ENCODE measurements around the gene LRRN1. TPM values are rescaled to one million over a fixed set of nuclear protein-coding genes. Genes with fewer than 3 reads are reported as not detected.

The LRRN1 gene
- total and polyA plus RNA-seq, 2 experiments from 2014 or later, result 27.9 to 28.5 TPM

DNA sequence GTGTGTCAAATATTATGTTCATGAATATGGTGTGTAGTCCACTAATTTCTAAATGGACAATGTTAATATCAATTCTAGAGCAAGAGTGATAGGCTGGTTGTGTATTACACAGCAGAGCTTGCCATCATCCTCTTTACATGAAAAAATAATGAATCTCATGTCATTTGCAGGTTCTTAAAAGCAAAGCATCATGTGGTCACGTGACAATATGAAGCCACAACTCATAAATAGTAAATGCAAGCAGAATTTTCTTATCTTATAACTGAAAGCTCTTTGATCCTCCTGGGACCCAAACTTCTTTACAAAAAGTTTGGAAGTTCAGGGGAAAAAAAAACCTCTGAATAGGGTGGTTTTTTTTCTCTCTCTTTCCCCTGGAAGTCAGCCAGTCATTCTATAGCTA lies 26.9 kb upstream of the LRRN1 start:
- WGBS (ENCODE audit: low lambda C conversion rate, missing lambda C conversion rate), result 79% methylated on average over 1 of the region's 1 CpG
- H3K27ac ChIP-seq, result no peak overlapping the region
- H3K36me3 ChIP-seq (replicated peaks; ENCODE audit: insufficient read depth, low read depth), result no peaks in the 10 kb centered on the region
- no peaks in the 10 kb centered on the region for H3K9me2 ChIP-seq (replicated peaks; ENCODE audit: insufficient read depth)
- no peaks in the 10 kb centered on the region for H3K79me2 ChIP-seq
- H2AFZ ChIP-seq, result no peak overlapping the region
- no peak for DNase-seq (ENCODE audit: low spot score)
- no peak overlapping the region for H3K4me3 ChIP-seq
- TF ChIP-seq, protein P1, sequence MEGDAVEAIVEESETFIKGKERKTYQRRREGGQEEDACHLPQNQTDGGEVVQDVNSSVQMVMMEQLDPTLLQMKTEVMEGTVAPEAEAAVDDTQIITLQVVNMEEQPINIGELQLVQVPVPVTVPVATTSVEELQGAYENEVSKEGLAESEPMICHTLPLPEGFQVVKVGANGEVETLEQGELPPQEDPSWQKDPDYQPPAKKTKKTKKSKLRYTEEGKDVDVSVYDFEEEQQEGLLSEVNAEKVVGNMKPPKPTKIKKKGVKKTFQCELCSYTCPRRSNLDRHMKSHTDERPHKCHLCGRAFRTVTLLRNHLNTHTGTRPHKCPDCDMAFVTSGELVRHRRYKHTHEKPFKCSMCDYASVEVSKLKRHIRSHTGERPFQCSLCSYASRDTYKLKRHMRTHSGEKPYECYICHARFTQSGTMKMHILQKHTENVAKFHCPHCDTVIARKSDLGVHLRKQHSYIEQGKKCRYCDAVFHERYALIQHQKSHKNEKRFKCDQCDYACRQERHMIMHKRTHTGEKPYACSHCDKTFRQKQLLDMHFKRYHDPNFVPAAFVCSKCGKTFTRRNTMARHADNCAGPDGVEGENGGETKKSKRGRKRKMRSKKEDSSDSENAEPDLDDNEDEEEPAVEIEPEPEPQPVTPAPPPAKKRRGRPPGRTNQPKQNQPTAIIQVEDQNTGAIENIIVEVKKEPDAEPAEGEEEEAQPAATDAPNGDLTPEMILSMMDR (IDR thresholded peaks at IDR 0.05; ENCODE audit: poor library complexity), result no peak
- no peak for TF ChIP-seq EZH2 (IDR thresholded peaks at IDR 0.05; ENCODE audit: borderline replicate concordance)
- TF ChIP-seq EZH2phosphoT487 (IDR thresholded peaks at IDR 0.05; ENCODE audit: low read depth, severe bottlenecking, unreplicated experiment), result no peak
- no peaks in the 10 kb centered on the region for H3K9me3 ChIP-seq (ENCODE audit: low read depth)
- no peaks in the 10 kb centered on the region for H4K20me1 ChIP-seq (ENCODE audit: insufficient read depth, poor library complexity, severe bottlenecking)
- no peaks in the 10 kb centered on the region for H3K27me3 ChIP-seq
- no peaks in the 10 kb centered on the region for H3K4me1 ChIP-seq (ENCODE audit: insufficient read depth)
- H3K4me2 ChIP-seq, result no peak overlapping the region

DNA sequence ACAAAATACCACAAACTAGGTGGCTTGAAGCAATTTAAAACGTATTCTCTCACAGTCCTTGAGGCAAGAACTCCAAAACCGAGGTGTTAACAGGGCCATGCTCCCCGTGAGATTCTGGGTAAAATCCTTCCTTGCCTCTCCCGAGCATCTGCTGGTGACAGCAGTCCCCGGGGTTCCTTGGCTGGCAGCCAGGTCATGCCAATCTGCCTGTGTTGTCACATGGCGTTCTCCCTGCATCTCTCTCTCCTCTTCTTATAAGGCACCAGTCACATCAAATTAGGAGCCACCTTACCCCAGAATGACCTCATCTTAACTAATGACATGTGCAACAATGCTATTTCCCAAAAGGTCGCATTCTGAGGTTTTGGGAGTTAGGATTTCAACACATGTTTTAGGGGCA lies 26.3 kb upstream of the LRRN1 start:
- TF ChIP-seq EZH2phosphoT487 (IDR thresholded peaks at IDR 0.05; ENCODE audit: low read depth, severe bottlenecking, unreplicated experiment) (no peak), EZH2 (IDR thresholded peaks at IDR 0.05; ENCODE audit: borderline replicate concordance) (no peak)
- TF ChIP-seq, protein P1 (IDR thresholded peaks at IDR 0.05; ENCODE audit: poor library complexity), result no peak
- 78% methylated on average over 7 of the region's 7 CpGs for WGBS (ENCODE audit: low lambda C conversion rate, missing lambda C conversion rate)

DNA sequence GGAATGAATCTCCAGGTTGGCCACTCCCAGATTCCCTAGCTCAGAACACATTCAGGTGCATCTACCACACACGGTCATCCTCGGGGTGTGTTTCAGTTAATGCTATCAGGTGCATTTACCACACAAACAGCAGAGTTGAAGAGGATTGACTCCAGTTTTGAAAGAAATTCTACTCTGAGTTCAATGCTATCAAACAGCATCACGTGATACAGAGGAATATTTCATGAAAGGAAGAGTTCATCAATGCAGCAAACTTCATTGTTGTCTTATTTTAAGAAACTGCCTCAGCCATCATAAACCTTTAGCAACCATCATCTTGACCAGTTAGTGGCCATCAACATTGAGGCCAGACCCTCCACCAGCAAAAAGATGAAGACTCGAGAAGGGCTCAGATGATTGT lies 22.6 kb upstream of the LRRN1 start:
- Histone ChIP-seq H4K20me1 (ENCODE audit: insufficient read depth, poor library complexity, severe bottlenecking) (no peaks in the 10 kb centered on the region), H3K4me2 (no peak overlapping the region), H3K4me1 (ENCODE audit: insufficient read depth) (no peaks in the 10 kb centered on the region), H3K9me3 (ENCODE audit: low read depth) (no peaks in the 10 kb centered on the region), H3K9me2 (replicated peaks; ENCODE audit: insufficient read depth) (no peaks in the 10 kb centered on the region), H3K79me2 (no peaks in the 10 kb centered on the region), H3K27ac (no peak overlapping the region), H3K4me3 (no peak overlapping the region), H3K27me3 (no peaks in the 10 kb centered on the region), H3K36me3 (replicated peaks; ENCODE audit: insufficient read depth, low read depth) (no peaks in the 10 kb centered on the region), H2AFZ (no peak overlapping the region)
- TF ChIP-seq EZH2phosphoT487 (IDR thresholded peaks at IDR 0.05; ENCODE audit: low read depth, severe bottlenecking, unreplicated experiment), result no peak
- TF ChIP-seq, protein P1 (IDR thresholded peaks at IDR 0.05; ENCODE audit: poor library complexity), result no peak
- TF ChIP-seq EZH2 (IDR thresholded peaks at IDR 0.05; ENCODE audit: borderline replicate concordance), result no peak
- WGBS (ENCODE audit: low lambda C conversion rate, missing lambda C conversion rate), result 95% methylated on average over 4 of the region's 4 CpGs
- DNase-seq (ENCODE audit: low spot score), result no peak

More for the DNA sequence above, 26.3 kb upstream of the LRRN1 start:
- H3K36me3 ChIP-seq (replicated peaks; ENCODE audit: insufficient read depth, low read depth), result no peaks in the 10 kb centered on the region
- H3K4me1 ChIP-seq (ENCODE audit: insufficient read depth), result no peaks in the 10 kb centered on the region
- H3K79me2 ChIP-seq, result no peaks in the 10 kb centered on the region
- no peaks in the 10 kb centered on the region for H3K27me3 ChIP-seq
- no peaks in the 10 kb centered on the region for H3K9me2 ChIP-seq (replicated peaks; ENCODE audit: insufficient read depth)
- no peaks in the 10 kb centered on the region for H3K9me3 ChIP-seq (ENCODE audit: low read depth)
- no peak overlapping the region for H2AFZ ChIP-seq
- H3K4me2 ChIP-seq, result no peak overlapping the region
- no peak overlapping the region for H3K4me3 ChIP-seq
- no peak overlapping the region for H3K27ac ChIP-seq
- DNase-seq (ENCODE audit: low spot score), result no peak
- H4K20me1 ChIP-seq (ENCODE audit: insufficient read depth, poor library complexity, severe bottlenecking), result no peaks in the 10 kb centered on the region

DNA sequence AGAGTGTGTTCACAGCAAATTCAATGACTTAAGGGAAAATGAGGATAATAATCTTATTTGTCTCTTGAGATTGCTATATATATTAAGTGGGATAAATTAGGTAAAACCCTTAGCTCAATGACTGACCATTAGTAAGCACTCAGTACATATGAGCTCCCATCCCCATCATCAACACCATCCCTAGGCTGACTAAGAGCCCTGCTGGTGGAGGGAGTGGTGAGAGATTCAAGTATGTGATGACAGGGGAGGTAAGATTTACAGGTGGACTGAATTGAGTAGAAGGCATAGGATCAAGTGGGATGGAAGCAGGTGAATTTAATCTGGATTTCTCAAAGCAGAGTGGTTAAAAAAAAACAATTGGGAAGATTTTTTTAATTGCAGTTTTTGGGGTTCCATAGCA lies 21.0 kb upstream of the LRRN1 start:
- TF ChIP-seq EZH2 (IDR thresholded peaks at IDR 0.05; ENCODE audit: borderline replicate concordance) (no peak), EZH2phosphoT487 (IDR thresholded peaks at IDR 0.05; ENCODE audit: low read depth, severe bottlenecking, unreplicated experiment) (no peak)
- TF ChIP-seq, protein P1 (IDR thresholded peaks at IDR 0.05; ENCODE audit: poor library complexity), result no peak
- no peaks in the 10 kb centered on the region for H3K27me3 ChIP-seq
- H3K9me2 ChIP-seq (replicated peaks; ENCODE audit: insufficient read depth), result no peaks in the 10 kb centered on the region
- H3K79me2 ChIP-seq, result no peaks in the 10 kb centered on the region
- H3K9me3 ChIP-seq (ENCODE audit: low read depth), result no peaks in the 10 kb centered on the region
- no peak overlapping the region for H3K4me2 ChIP-seq
- no peaks in the 10 kb centered on the region for H4K20me1 ChIP-seq (ENCODE audit: insufficient read depth, poor library complexity, severe bottlenecking)
- H3K27ac ChIP-seq, result no peak overlapping the region
- no peaks in the 10 kb centered on the region for H3K4me1 ChIP-seq (ENCODE audit: insufficient read depth)
- H2AFZ ChIP-seq, result no peak overlapping the region
- no peak overlapping the region for H3K4me3 ChIP-seq
- DNase-seq (ENCODE audit: low spot score), result no peak
- H3K36me3 ChIP-seq (replicated peaks; ENCODE audit: insufficient read depth, low read depth), result no peaks in the 10 kb centered on the region
